ENCODE data around the gene MAP3K8.

Gene MAP3K8

DNA sequence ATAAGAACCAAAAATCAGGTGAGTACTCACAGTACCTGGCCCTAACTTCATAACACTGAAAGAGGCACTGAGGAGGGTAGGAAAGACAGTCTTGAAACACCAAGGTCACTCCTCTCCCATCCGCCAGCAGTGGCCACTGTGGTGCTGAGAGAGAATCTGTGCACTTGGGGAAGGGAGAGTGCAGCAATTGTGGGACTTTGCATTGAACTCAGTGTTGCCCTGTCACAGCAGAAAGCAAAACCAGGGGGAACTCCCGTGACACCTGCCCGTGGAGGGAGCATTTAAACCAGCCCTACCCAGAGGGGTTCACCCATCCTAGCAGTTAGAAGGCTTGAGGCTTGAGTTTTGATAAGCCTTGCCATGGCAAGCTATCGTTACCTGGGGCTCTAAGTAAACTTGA is 35.2 kb upstream of the MAP3K8 start:
- no peak for TF ChIP-seq SNAI2 (CRISPR knock-in tag; IDR thresholded peaks at IDR 0.05)
- TF ChIP-seq ARNTL (CRISPR knock-in tag; IDR thresholded peaks at IDR 0.05; ENCODE audit: borderline replicate concordance, low read depth), result no peak
- TF ChIP-seq ZNF8 (CRISPR knock-in tag; IDR thresholded peaks at IDR 0.05), result no peak
- TF ChIP-seq OSR1 (CRISPR knock-in tag; IDR thresholded peaks at IDR 0.05), result no peak
- no peak for TF ChIP-seq TOX (CRISPR knock-in tag; IDR thresholded peaks at IDR 0.05; ENCODE audit: borderline replicate concordance)
- TF ChIP-seq BACH2 (CRISPR knock-in tag; IDR thresholded peaks at IDR 0.05; ENCODE audit: borderline replicate concordance), result no peak
- TF ChIP-seq, protein P1, sequence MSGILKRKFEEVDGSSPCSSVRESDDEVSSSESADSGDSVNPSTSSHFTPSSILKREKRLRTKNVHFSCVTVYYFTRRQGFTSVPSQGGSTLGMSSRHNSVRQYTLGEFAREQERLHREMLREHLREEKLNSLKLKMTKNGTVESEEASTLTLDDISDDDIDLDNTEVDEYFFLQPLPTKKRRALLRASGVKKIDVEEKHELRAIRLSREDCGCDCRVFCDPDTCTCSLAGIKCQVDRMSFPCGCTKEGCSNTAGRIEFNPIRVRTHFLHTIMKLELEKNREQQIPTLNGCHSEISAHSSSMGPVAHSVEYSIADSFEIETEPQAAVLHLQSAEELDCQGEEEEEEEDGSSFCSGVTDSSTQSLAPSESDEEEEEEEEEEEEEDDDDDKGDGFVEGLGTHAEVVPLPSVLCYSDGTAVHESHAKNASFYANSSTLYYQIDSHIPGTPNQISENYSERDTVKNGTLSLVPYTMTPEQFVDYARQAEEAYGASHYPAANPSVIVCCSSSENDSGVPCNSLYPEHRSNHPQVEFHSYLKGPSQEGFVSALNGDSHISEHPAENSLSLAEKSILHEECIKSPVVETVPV (CRISPR knock-in tag; IDR thresholded peaks at IDR 0.05), result no peak
- no peak for TF ChIP-seq ESRRG (CRISPR knock-in tag; IDR thresholded peaks at IDR 0.05)
- no peak for TF ChIP-seq TCF4 (CRISPR knock-in tag; IDR thresholded peaks at IDR 0.05; ENCODE audit: borderline replicate concordance)
- TF ChIP-seq RARB (CRISPR knock-in tag; IDR thresholded peaks at IDR 0.05), result no peak
- TF ChIP-seq CSDC2 (CRISPR knock-in tag; IDR thresholded peaks at IDR 0.05), result no peak
- TF ChIP-seq POU6F1 (CRISPR knock-in tag; IDR thresholded peaks at IDR 0.05; ENCODE audit: borderline replicate concordance, low read depth), result no peak
- TF ChIP-seq GLIS3 (CRISPR knock-in tag; IDR thresholded peaks at IDR 0.05), result no peak
- TF ChIP-seq, protein P2, sequence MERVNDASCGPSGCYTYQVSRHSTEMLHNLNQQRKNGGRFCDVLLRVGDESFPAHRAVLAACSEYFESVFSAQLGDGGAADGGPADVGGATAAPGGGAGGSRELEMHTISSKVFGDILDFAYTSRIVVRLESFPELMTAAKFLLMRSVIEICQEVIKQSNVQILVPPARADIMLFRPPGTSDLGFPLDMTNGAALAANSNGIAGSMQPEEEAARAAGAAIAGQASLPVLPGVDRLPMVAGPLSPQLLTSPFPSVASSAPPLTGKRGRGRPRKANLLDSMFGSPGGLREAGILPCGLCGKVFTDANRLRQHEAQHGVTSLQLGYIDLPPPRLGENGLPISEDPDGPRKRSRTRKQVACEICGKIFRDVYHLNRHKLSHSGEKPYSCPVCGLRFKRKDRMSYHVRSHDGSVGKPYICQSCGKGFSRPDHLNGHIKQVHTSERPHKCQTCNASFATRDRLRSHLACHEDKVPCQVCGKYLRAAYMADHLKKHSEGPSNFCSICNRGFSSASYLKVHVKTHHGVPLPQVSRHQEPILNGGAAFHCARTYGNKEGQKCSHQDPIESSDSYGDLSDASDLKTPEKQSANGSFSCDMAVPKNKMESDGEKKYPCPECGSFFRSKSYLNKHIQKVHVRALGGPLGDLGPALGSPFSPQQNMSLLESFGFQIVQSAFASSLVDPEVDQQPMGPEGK (CRISPR knock-in tag; IDR thresholded peaks at IDR 0.05; ENCODE audit: borderline replicate concordance), result no peak
- ATAC-seq, result no peak

DNA sequence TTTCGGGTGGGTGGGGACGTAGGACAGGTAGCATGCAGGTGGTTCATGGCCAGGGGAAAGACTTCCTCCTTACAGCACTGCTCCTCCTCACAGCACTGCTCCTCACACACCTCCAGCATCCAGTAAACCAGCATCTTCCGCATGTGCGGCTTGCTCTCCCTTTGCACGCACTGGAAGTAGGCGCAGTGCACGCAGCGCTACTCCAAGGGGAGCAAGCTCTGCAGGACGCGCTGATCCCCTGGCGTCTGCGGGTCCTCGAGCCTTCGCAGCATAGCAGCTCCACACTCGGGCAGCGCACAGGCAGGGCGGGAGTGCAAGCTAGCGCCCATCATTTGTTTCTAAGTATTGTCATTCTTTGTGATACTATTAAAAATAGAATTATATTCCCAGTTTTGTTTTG is 30.5 kb upstream of the MAP3K8 start:
- TF ChIP-seq SNAI2 (CRISPR knock-in tag; IDR thresholded peaks at IDR 0.05) (no peak), OSR1 (CRISPR knock-in tag; IDR thresholded peaks at IDR 0.05) (no peak), ZFP3 (CRISPR knock-in tag; IDR thresholded peaks at IDR 0.05) (no peak), ZC3H10 (CRISPR knock-in tag; IDR thresholded peaks at IDR 0.05) (no peak), PPARA (CRISPR knock-in tag; IDR thresholded peaks at IDR 0.05; ENCODE audit: borderline replicate concordance) (no peak), RARB (CRISPR knock-in tag; IDR thresholded peaks at IDR 0.05) (no peak), ZFP30 (CRISPR knock-in tag; IDR thresholded peaks at IDR 0.05) (no peak), ZNF8 (CRISPR knock-in tag; IDR thresholded peaks at IDR 0.05) (no peak), TOX (CRISPR knock-in tag; IDR thresholded peaks at IDR 0.05; ENCODE audit: borderline replicate concordance) (no peak), POU6F1 (CRISPR knock-in tag; IDR thresholded peaks at IDR 0.05; ENCODE audit: borderline replicate concordance, low read depth) (no peak), ESRRG (CRISPR knock-in tag; IDR thresholded peaks at IDR 0.05) (no peak), TSHZ2 (CRISPR knock-in tag; IDR thresholded peaks at IDR 0.05) (no peak), ISL1 (CRISPR knock-in tag; IDR thresholded peaks at IDR 0.05) (no peak), GLIS3 (CRISPR knock-in tag; IDR thresholded peaks at IDR 0.05) (no peak), ARNTL (CRISPR knock-in tag; IDR thresholded peaks at IDR 0.05; ENCODE audit: borderline replicate concordance, low read depth) (no peak)
- TF ChIP-seq, protein P2 (CRISPR knock-in tag; IDR thresholded peaks at IDR 0.05; ENCODE audit: borderline replicate concordance), result no peak
- TF ChIP-seq, protein P3, sequence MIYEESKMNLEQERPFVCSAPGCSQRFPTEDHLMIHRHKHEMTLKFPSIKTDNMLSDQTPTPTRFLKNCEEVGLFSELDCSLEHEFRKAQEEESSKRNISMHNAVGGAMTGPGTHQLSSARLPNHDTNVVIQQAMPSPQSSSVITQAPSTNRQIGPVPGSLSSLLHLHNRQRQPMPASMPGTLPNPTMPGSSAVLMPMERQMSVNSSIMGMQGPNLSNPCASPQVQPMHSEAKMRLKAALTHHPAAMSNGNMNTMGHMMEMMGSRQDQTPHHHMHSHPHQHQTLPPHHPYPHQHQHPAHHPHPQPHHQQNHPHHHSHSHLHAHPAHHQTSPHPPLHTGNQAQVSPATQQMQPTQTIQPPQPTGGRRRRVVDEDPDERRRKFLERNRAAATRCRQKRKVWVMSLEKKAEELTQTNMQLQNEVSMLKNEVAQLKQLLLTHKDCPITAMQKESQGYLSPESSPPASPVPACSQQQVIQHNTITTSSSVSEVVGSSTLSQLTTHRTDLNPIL (CRISPR knock-in tag; IDR thresholded peaks at IDR 0.05; ENCODE audit: low read depth), result no peak
- ATAC-seq, result no peak

All from SK-N-SH treated with all-trans-retinoic acid at 6 μM for 48 hours (cell line).